ENCODE data around the gene SRM. TPM values are rescaled to one million over a fixed set of nuclear protein-coding genes. Genes with fewer than 3 reads are reported as not detected.

Gene SRM
- total and polyA plus RNA-seq, 2 of the 13 experiments (the other 11 are each of a cell fraction or from before 2014, with no cell fraction given), result 27.9 to 31.8 TPM

GRCh38 chr1:11099310-11100148, 39.7 kb upstream of the SRM start, which contains the start of gene EXOSC10 (continued):
- TF ChIP-seq HNF1A (IDR thresholded peaks at IDR 0.05; ENCODE audit: low read depth) (no peak), HNF1A (CRISPR knock-in tag; IDR thresholded peaks at IDR 0.05; ENCODE audit: borderline replicate concordance) (0 out of 2 replicates have a peak, but pooled peaks have one; percentile 17), POGK (CRISPR knock-in tag; conservative IDR thresholded peaks at IDR 0.05) (no peak; the same call in 1 of the 2 replicates), HMGXB3 (CRISPR knock-in tag; IDR thresholded peaks at IDR 0.05; ENCODE audit: borderline replicate concordance) (no peak), NR3C1 (CRISPR knock-in tag; IDR thresholded peaks at IDR 0.05) (no peak), ZNF318 (CRISPR knock-in tag; IDR thresholded peaks at IDR 0.05) (no peak), HES4 (CRISPR knock-in tag; IDR thresholded peaks at IDR 0.05; ENCODE audit: borderline replicate concordance) (no peak), FOXO1 (CRISPR knock-in tag; IDR thresholded peaks at IDR 0.05) (no peak)
